GM18873 (cell line): Measurements from ENCODE around the gene ZNF311.
A peak's percentile ranks its signal among the peaks of the same experiment; 100 is the strongest.
"Not testable (repeated sequence)": the region's sequence is repeated elsewhere in the genome, so short reads cannot be mapped to it uniquely, and the experiment has no call there.

Source experiments
- ATAC-seq: cut with Tn5 transposase; IDR thresholded peaks from one replicate; pipeline ENCODE4 v1.9.1; 2021; ENCODE audit warnings: mild to moderate bottlenecking, moderate library complexity, moderate number of reproducible peaks; ENCODE audit not compliant: unreplicated experiment, low FRiP score

The ZNF311 gene

DNA sequence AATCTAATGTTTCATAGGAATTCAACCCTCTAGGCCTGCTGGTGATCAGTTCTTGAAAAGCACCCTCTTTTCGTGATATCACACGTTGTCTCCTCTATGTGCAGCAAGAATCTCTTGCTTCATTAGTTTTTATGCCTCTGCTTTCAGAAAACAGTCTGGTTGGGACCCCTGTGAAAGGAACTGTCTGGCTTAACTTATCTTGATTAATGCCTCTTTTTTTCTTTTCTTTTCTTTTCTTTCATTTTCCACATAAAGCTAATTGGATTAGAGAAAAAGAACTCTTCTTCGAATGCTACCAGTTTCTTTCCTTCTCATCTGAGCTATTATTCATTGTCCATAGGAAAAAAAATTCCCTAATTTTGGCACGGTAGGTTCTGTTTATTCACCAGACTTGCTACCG, 21.3 kb downstream of the ZNF311 start:
- no peak for ATAC-seq

DNA sequence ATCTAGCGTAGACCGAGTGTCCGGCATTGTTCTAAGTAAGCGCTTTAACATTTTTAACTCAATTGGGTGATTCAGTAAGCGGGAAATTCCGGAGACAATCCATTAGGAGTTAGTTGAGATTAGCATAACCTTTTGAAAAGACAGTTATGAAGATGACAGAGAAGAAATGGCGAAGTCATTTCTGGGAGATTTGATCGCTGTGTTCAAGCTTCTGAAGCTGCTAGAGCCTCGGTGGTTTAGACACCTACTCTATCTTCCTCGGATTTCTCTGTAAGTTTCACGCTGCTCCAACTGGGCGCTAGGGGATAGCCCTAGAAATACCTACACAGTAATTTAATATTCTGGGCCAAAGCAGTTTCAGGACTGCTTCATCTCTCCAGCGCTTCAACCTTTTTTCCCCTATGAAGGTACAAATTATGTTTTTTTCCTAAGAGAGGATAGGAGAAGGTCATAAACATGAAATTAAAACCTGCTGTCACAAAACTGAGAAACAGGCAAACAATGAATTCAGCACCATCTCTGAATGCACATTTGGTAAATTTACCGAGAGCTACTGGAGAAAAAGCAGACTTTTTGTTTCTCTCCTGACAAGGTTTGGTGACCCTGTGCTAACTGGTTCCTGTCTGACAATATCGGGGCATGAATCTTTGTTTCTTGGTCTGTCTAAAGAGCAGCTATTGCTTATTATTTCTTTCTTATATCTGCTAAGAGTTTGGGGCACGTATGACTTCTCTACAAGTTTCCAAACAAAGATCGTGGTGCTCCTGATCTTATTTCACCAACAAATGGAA, 22.4 kb downstream of the ZNF311 start:
- ATAC-seq: no peak

DNA sequence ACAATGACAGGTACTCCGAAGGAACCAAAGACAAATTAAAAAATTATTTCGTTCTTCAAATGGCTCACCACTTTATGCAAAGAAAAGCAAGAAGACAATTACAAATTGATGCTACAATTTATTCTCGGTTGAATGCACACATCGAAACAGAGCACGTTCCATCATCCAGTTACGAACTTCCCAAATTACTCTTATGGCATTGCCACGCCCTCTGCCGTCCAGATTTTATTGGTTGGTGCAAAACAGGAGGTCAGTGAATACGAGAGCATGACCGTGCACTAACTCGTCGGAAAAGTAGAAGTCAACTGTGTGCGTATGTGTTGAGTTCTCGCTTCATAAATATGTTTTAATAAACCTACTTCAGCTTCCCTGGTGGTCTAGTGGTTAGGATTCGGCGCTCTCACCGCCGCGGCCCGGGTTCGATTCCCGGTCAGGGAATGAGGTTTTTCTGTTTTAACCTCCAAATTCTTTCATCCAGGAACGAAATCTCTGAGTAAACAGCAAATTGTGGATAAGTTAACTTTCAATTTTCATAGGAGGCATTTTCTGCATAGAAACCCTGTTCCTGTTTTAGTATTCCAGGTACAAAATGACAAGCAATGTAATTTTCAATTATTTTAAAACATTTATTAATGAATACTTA, 23.2 kb downstream of the ZNF311 start:
- no peak for ATAC-seq

DNA sequence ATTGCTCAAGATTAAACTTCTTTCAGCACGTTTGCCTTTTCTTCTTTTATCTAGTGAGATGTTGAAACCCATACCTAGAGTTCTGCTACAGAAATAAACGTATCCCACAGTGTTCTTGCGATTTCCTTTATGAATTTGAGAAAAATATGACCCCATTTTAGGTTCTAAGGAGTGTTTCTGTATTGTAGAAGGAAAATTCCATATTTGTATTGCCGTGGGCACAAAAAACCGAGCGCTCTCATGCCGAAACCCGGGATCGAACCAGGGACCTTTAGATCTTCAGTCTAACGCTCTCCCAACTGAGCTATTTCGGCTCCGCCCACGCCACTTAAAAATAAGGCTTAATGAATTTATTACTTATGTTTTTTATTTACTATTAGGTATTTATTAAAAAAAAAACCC, 23.7 kb downstream of the ZNF311 start:
- ATAC-seq: no peak

DNA sequence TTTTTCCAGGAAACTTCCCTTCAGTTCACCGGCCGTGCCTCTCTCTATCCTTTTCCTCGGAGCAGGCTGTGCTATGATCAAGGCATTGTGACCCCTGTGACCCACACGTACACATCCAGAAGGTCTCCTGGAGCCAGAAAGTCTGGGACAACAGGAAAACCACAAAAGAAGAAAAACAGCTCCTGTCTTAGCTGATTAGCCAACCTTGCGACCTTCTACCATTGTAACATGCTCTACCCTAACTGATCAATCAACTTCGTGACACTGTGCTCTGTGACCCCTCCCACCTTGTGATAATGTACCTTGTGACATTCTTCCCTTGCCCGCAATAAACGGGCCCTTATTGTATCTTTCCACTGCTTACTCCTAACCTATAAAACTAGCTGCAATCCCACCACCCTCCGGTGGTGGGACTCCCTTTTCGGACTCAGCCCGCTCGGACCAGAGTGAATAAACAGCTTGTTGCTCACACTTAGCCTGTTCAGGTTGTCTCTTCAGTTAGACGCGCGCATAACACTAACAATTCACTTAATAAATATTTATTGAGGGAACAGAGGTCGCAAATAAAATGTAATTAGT, 24.2 kb downstream of the ZNF311 start:
- ATAC-seq: no peak

DNA sequence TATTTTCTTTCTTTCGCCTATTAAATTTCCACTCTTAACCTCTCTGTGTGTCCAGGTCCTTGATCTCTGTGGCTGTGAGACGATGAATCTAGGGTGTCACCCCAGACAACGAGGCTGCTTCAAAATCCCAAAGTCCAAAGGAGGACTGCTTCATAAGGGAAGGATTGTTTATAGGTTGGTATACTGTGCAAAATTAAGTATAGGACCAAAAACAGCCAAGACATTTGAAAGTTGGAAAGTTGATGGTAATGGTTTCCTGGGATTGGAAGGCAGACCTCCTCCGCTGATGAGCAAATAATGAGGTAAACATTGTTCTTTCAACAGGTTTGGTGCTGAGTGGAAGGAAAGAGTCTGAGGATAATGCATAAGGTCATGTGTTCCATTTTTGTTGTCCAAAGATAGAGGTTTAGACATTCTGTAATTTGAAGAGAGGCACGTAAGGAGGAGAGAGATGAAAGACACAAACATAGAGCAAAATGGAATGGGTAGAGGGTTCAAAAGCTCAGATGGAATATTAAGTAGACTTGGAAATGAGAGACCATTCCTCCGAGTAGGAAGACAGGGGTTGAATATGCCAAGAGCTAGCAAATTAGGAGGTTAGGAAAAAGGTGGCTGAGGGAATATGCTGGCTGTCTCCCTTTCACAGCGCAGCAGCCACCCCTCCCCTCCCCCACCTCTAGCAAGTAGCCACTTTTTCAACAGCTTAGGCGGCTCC, 24.8 kb downstream of the ZNF311 start:
- no peak for ATAC-seq

DNA sequence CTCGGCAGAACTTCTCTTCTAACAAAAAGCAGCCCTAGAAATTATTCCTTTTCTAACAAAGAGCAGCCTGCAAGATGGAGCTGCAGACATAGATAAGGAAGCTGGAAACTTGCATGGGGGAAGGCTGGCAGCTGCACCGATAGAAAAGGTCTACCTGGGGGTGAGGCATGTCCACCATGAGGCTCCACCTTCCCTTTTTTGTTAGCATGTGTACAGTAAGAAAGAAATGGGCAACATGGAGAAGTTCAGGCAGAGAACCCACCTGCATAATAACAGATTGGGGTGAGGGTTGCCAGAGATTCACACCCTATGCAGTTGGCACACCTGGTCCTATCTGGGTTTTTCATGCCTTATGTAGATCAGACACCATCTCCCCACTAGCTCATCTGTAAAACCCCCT, 25.4 kb downstream of the ZNF311 start:
- no peak for ATAC-seq

DNA sequence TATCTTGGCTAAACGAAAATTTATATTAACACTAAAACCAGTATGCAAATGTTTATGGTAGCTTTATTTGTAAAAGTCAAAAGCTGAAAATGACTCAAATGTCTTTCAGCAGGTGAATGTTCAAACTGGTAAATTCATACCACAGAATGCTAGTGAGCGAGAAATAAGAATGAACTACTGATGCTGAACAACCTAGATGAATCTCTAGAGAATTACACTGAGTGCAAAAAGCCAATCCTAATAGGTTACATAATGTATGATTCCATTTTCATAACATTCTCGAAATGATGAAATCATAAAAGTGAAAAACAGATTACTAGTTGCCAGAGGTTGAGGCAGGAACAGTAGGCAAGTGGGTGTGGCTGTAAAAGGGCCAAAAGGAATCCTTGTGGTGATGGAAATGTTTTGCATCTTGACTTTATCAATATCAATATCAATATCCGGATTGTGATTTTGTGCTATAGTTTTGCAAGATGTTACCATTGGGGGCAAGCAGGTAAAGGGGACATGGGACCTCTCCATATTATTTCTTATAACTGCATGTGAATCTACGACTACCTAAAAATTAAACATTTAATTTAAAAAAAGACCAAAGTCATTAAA, 26.1 kb downstream of the ZNF311 start:
- peak; percentile 35 for ATAC-seq

DNA sequence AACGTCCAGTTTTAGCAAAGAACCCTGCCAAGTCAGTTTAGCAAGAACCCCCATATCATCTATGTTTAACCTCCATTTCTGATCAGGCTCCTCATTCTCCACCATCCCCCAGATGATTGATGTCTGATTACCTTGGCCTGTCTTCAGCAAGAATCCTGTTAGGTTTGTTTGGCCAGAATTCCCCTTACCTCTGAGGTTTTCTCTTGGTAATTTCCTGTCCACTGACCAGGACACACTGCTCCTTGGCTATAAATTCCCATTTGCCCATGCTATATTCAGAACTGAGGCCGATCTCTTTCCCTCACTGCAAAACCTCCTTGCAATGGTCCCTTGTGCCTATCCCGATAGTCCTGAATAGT, 27.0 kb downstream of the ZNF311 start:
- no peak for ATAC-seq

DNA sequence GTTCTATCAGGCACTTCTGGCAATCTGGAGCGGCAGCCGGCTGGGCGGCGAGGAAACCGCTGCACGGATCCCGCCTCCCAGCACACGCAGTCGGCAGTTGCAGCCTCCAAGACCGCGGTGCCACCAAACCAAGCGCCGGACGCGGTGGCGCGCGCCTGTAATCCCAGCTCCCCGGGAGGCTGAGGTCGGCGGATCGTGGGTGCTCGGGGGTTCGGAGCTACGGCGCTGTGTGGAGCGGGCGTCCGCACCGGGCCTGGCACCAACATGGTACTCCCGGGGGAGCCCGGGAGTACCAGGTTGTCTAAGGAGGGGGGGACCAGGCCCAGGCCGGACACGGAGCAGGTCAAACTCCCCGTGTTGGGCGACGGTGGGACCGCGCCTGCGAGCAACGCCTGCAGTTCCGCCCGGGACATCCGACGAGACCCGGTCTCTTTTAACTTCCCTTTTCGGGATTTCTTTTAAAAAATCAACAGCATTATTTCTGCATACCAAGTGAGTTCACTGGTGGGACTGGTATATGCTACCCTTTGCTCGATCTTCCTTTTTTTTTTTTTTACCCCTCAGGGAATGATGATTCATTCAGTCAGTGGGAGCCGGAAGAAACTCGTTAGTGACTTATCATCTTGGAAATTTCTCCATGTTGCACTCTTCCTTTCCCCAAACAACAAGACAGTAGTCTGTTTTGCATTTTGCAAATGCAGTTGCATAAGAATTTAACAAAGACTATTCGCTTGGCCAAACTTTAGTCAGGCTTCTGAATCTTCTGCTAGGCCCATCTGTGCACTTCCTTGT, 27.6 kb downstream of the ZNF311 start:
- no peak for ATAC-seq

DNA sequence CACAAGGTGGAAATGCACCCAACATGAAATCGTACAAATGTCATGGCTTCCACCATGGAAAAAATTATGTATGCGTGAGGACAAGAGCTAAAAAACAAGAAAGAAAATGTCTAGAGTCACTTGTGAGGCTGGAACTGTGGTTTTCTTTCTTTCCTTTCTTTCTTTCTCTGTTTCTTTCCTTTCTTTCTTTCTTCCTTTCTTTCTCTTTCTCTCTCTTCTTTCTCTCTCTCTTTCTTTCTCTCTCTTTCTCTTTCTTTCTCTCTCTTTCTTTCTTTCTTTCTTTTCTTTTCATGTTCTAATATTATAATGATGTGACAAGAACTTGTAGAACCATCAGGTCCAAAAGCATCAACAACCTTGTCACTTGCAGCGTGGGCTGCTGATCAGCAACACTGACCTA, 28.4 kb downstream of the ZNF311 start:
- ATAC-seq: no peak

DNA sequence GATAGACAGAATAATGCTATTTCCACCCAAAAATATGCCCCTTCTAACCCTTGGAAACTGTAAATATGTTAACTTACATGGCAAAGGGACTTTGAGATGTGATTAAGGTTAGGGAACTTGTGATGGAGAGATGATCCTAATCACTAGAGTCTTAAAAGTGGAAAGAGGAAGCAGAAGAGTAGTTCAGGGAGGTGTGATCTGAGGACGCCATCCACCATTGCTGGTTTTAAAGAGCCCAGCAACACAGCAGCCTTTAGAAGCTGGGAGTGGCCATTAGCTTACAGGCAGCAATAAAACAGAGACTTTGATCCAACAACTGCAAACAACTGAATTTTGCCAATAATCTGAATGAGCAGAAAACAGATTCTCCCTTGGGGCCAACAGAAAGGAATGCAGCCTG, 30.6 kb downstream of the ZNF311 start:
- no peak for ATAC-seq

DNA sequence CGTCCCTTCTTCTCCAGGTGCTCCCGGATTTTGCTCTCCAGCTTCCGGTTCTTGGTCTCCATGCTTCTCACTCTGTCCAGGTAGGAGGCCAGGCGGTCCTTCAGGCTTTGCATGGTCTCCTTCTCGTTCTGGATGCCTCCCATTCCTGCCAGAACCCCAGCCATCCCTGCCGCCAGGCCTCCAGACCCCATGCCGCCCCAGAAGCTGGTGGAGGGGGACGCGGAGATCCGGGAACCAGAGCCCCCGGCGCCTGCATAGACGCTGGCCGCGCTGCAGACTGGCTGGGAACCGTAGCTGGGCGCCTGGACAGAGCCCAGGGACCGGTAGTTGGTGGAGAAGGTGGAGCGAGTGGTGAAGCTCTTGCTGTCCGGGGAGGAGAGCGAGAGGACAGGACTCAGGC, 35.1 kb downstream of the ZNF311 start:
- not testable (repeated sequence) for ATAC-seq

DNA sequence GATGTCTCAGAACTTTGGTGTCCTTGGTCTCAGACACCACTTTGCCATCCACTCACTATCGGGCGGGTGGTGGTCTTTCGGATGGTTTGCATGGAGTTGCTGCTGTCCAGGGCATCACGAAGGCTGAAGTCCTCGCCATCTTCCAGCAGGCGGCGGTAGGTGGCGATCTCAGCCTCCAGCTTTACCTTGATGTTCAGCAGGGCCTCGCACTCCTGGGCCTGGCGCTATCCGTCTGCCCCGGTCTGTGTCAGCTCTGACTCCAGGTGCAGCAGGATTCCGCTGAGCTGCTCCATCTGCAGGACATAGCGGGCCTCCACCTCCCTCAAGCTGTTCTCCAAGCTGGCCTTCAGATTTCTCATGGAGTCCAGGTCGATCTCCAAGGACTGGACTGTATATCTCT, 36.0 kb downstream of the ZNF311 start:
- ATAC-seq: no peak

DNA sequence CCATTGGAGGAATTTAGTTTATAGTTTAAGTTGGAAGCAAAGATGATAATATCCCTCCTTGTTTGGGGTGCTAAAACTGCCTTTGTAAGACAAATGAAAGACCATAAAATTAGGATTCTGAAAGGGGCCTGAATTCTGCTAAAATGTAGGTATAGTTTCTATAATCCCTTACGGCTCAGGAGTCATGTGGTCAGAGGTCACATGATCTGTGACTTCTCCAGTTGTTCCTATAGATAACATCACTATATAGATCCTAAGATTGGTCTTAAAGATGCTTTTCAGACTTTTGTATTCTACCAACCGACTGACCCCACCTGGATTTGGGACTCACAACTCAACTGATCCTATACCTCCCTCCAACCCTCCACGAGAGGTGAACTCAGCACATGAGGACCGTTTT, 36.6 kb downstream of the ZNF311 start:
- no peak for ATAC-seq

DNA sequence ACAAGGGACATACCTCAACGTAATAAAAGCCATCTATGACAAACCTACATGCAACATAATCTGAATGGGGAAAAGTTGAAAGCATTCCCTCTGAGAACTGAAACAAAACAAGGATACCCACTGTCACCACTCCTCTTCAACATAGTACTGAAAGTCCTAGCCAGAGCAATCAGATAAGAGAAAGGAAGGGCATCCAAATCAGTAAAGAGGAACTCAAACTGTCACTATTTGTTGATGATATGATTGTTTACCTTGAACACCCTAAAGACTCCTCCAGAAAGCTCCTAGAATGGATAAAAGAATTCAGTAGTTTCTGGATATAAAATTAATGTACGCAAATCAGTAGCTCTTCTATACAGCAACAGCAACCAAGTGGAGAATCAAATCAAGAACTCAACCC, 39.4 kb downstream of the ZNF311 start:
- no peak for ATAC-seq

DNA sequence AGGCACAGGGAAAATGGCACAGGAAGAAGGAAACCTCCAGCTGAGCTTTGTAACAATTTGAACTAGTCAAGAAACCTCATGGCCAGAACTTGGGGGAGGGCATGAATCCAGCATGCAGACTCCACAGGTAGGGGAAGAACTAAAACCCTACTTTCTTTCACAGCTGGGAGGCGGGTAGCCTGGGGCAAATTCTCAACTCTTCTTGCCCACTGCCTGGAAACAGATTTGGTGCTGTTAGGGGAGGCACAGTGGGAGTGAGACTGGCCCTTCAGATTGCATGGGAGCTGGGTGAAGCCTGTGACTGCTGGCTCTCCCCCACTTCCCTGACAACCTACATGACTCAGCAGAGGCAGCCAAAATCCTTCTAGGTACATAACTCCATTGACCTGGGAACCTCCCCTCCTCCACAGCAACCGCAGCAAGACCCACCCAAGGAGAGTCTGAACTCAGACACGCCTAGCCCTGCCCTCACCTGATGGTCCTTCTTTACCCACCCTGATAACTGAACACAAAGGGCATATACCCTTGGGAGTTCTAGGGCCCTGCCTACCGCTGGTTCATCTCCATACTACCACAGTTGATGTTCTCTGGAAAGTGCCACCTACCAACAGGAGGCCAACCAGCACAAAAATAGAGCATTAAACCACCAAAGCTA, 44.1 kb downstream of the ZNF311 start:
- no peak for ATAC-seq

DNA sequence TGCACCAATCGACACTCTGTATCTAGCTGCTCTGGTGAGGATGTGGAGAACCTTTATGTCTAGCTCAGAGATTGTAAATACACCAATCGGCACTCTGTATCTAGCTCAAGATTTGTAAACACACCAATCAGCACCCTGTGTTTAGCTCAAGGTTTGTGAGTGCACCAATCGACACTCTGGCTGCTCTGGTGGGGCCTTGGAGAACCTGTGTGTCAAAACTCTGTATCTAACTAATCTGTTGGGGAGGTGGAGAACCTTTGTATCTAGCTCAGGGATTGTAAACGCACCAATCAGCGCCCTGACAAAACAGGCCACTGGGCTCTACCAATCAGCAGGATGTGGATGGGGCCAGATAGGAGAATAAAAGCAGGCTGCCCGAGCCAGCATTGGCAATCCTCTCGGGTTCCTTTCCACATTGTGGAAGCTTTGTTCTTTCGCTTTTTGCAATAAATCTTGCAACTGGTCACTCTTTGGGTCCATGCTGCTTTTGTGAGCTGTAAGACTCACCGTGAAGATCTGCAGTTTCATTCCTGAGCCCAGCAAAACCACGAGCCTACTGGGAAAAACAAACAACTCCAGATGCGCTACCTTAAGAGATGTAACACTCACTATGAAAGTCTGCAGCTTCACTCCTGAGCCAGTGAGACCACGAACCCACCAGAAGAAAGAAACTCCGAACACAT, 46.4 kb downstream of the ZNF311 start:
- ATAC-seq: not testable (repeated sequence)

DNA sequence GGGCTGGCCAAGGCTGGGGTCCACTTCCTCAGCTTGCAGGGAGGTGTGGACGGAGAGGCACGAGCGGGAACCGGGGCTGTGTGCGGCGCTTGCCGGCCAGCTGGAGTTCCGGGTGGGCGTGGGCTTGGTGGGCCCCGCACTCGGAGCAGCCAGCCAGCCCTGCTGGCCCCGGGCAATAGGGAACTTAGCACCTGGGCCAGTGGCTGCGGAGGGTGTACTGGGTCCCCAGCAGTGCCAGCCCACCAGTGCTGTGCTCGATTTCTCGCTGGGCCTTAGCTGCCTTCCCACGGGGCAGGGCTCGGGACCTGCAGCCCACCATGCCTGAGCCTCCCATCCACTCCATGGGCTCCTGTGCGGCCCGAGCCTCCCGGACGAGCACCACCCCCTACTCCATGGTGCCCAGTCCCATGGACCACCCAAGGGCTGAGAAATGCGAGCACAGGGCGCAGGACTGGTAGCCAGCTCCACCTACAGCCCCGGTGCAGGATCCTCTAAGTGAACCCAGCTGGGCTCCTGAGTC, 47.3 kb downstream of the ZNF311 start:
- not testable (repeated sequence) for ATAC-seq
